Measurements from ENCODE around the gene ELK4.

The ELK4 gene

DNA sequence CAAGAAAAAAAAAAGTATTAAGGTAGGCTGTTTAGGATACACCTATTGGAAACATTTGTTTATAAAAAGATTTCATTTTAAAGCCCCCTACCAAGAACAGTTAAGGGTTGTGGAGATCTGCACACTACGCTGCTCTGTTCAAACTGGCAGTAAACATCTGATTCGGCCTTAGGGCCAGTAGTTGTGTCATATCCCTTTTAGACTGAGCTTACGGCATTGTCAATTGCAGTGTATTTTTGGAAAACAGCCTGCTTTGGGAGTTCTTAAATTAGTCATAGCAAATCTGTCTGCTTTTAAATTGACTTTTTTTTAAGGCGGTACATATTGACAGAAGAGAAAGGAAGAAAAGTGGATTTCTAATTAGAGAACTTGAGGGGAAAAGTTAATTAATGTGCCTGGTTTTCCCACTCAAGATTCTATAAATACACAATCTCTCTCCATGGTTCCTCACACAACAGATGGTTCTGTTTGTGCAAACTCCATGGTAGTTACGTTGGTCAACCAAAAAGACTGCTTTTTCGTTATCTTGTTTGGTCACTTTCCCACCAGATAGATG, 1.7 kb upstream of the ELK4 start:
- ChIA-PET POLR2A (ENCODE audit: low non-redundant PET) (interaction anchor here (3.4 kb wide), 1 partner anchor 42 kb away, joined by 28 read pairs; no protein-coding TSS in a partner anchor), CTCF (interaction anchor here (0.5 to 6.4 kb wide), 7 partner anchors 12 to 473 kb away, joined by 3 to 89 read pairs (median 8); no protein-coding TSS in a partner anchor)
- H3K27ac ChIP-seq, result peak overlapping the region; percentile 61
- no peak for TF ChIP-seq CTCF (conservative IDR thresholded peaks at IDR 0.05; ENCODE audit: low read depth)
- DNase-seq (ENCODE audit: low spot score), result peak; percentile 34

DNA sequence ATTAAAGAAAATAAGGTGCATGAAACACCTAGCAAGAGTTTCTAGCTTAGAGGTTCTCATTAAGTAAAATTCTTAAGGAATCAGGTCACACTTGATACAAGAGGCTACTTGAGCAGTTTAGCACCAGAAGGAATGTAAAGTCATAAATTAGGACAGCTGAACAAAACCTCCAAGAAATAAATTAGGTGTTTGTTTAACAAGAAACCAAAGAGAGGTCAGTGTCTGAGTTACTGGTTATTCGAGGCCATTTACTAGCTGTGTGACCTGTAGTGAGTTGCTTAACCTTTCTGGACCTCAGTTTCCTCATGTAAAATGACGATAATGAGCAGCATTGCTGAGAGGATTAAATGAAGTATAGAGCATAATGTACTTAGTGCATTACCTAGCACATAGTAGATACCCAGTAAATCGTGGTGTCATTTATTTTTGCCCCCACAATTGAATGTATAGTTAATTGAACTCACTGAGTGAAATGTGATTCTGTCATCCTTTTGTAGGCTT, 908 bp upstream of the ELK4 start:
- POLR2A ChIA-PET (ENCODE audit: low non-redundant PET), result interaction anchor here (0.6 to 3.4 kb wide), 4 partner anchors 10 to 65 kb away, joined by 3 to 28 read pairs (median 6); no protein-coding TSS in a partner anchor
- peak; percentile 21 for DNase-seq (ENCODE audit: low spot score)
- TF ChIP-seq CTCF (conservative IDR thresholded peaks at IDR 0.05; ENCODE audit: low read depth), result no peak
- peak overlapping the region; percentile 98 for H3K27ac ChIP-seq
- CTCF ChIA-PET, result interaction anchor here (0.5 to 6.4 kb wide), 20 partner anchors 9 to 474 kb away, joined by 3 to 89 read pairs (median 4); no protein-coding TSS in a partner anchor

DNA sequence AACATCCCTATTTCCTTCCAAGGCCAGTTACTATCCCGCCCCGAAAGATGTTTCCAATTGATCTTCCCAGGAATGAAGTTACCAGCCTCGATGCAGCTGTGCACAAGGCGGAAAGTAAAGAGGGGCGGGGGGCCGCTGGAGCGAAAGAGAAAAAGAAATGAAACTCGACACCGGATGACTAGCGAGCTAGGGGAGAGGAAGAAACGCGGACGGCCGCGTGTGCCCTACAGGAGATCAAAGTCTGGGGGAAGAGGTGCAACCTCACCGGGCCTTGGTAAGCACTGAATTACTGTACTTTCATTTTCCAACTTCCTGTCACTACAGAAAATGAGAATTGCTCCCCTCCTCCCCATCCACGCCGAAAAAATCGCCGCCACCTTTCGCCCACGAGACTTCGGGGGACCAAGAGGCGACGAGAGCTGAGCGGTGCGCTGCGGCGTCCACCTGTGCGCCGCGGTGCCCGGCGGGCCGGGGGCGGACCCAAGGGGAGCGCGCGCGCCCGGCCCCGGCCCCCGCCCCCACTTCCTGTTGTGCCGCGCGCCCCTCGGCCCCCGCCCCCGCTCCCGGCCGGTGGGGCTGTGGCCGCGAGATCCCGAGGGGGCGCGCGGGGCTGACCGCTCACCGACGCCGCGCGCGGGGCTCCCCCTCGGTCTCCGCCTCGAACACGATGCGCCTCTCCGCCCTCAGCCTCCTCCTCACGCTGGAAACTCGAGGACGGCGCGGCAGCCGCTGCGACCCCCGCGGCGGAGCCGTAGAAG, 622 bp downstream of the ELK4 start:
- CTCF ChIA-PET, result interaction anchor here (0.7 to 6.4 kb wide), 8 partner anchors 23 to 306 kb away, joined by 3 to 89 read pairs (median 4); no protein-coding TSS in a partner anchor
- peak; percentile 78 for DNase-seq (ENCODE audit: low spot score)
- no peak for TF ChIP-seq CTCF (conservative IDR thresholded peaks at IDR 0.05; ENCODE audit: low read depth)
- POLR2A ChIA-PET (ENCODE audit: low non-redundant PET), result interaction anchor here (0.6 to 3.4 kb wide), 2 partner anchors 15 to 39 kb away, joined by 3 to 28 read pairs; no protein-coding TSS in a partner anchor
- peak overlapping the region; percentile 98 for H3K27ac ChIP-seq

DNA sequence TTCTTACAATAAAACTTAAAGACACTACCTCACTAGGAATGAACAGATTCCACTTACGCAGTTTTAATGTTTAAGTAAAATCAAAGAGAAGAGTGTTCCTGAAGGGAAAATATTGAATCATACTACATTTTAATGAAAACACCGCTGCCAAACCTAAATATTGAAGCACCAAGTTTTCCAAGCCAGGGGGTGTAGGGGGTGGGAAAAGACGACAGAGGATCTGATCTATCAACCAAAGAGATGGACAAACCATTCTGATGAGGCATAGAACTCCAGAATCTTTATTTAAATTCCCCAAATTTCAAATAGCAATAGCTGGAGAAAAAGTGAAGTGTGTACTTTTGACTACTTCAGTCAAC, 1.2 kb downstream of the ELK4 start:
- CTCF ChIA-PET, result interaction anchor here (0.7 to 6.4 kb wide), 4 partner anchors 28 to 305 kb away, joined by 3 to 89 read pairs (median 26); no protein-coding TSS in a partner anchor
- peak overlapping the region; percentile 98 for H3K27ac ChIP-seq
- TF ChIP-seq CTCF (conservative IDR thresholded peaks at IDR 0.05; ENCODE audit: low read depth), result no peak
- DNase-seq (ENCODE audit: low spot score), result peak; percentile 30
- POLR2A ChIA-PET (ENCODE audit: low non-redundant PET), result interaction anchor here (3.4 kb wide), 1 partner anchor 39 kb away, joined by 28 read pairs; no protein-coding TSS in a partner anchor

DNA sequence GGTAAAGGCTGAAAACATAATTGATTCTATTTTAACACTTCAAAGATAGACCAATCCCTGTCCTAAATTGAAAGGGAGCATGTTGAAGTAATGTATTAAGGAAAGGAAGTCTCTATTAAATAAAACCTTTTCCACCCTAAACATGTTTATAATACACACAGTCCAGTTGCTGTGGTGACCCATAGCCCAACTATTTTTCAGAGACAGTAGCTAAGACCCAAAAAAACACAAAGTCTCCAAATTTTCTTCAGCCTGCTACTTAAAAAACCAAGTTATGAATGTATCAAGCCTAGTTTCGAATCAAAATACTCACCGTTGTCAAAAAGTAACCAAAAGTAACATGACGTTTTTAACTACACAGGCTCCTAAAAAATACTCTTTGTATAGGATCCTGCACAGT, 1.6 kb downstream of the ELK4 start:
- no peak overlapping the region for H3K27ac ChIP-seq
- no peak for TF ChIP-seq CTCF (conservative IDR thresholded peaks at IDR 0.05; ENCODE audit: low read depth)
- CTCF ChIA-PET, result interaction anchor here (0.7 to 6.4 kb wide), 5 partner anchors 28 to 305 kb away, joined by 3 to 89 read pairs (median 4); no protein-coding TSS in a partner anchor
- no peak for DNase-seq (ENCODE audit: low spot score)
- POLR2A ChIA-PET (ENCODE audit: low non-redundant PET), result no interaction called here

DNA sequence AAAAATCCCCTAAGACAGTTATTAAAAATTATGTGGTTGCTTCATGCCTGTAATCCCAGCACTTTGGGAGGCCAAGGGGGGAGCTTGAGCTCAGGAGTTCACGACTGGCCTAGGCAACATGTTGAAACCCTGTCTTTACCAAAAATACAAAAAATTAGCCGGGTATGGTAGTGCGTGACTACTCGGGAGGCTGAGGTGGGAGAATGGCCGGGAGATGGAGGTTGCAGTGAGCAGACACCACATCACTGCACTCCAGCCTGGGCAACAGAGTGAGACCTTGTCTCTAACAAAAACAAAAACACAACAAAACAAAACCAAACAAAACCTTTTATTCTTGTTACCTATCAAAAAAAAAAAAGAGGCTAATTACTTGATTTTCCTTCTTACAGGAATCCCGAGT, 2.1 kb downstream of the ELK4 start:
- TF ChIP-seq CTCF (conservative IDR thresholded peaks at IDR 0.05; ENCODE audit: low read depth), result no peak
- DNase-seq (ENCODE audit: low spot score), result no peak
- ChIA-PET CTCF (interaction anchor here (0.5 to 6.4 kb wide), 3 partner anchors 28 to 278 kb away, joined by 3 to 89 read pairs (median 4); no protein-coding TSS in a partner anchor), POLR2A (ENCODE audit: low non-redundant PET) (no interaction called here)
- peak overlapping the region; percentile 65 for H3K27ac ChIP-seq
